ENCODE measurements around the gene LDLRAD3.

Gene LDLRAD3

GRCh38 chr11:36051235-36052144 lies 107.6 kb downstream of the LDLRAD3 start:
- CTCF ChIA-PET = no interaction called here
- TF ChIP-seq NFRKB (IDR thresholded peaks at IDR 0.05) (no peak), PKNOX1 (IDR thresholded peaks at IDR 0.05) (peak; percentile 85), BHLHE40 (IDR thresholded peaks at IDR 0.05; ENCODE audit: borderline replicate concordance) (no peak)
- POLR2A ChIA-PET = no interaction called here
- DNase-seq (ENCODE audit: extremely low spot score) = no peak

GRCh38 chr11:36053281-36053680 lies 109.4 kb downstream of the LDLRAD3 start:
- DNase-seq (ENCODE audit: extremely low spot score) = no peak
- ChIA-PET CTCF (no interaction called here), POLR2A (no interaction called here)
- TF ChIP-seq ZNF384 (IDR thresholded peaks at IDR 0.05) (no peak), LEF1 (IDR thresholded peaks at IDR 0.05; ENCODE audit: borderline replicate concordance) (no peak), SUZ12 (IDR thresholded peaks at IDR 0.05) (no peak), PKNOX1 (IDR thresholded peaks at IDR 0.05) (no peak), FOXK2 (IDR thresholded peaks at IDR 0.05) (no peak), BHLHE40 (IDR thresholded peaks at IDR 0.05; ENCODE audit: borderline replicate concordance) (no peak)

- POLR2A ChIA-PET = no interaction called here
- CTCF ChIA-PET = no interaction called here
- no peak for DNase-seq (ENCODE audit: extremely low spot score)
- TF ChIP-seq L3MBTL2 (conservative IDR thresholded peaks at IDR 0.05) (no peak), BHLHE40 (IDR thresholded peaks at IDR 0.05; ENCODE audit: borderline replicate concordance) (no peak)
Measured at GRCh38 chr11:36053862-36054261, 110.0 kb downstream of the LDLRAD3 start.

GRCh38 chr11:36054628-36055027 lies 110.8 kb downstream of the LDLRAD3 start:
- ChIA-PET CTCF (no interaction called here), POLR2A (no interaction called here)
- DNase-seq (ENCODE audit: extremely low spot score) = no peak
- TF ChIP-seq HDGF (IDR thresholded peaks at IDR 0.05; ENCODE audit: borderline replicate concordance) = no peak
- TF ChIP-seq TARDBP (IDR thresholded peaks at IDR 0.05) = 0 out of 2 replicates have a peak, but pooled peaks have one; percentile 13

GRCh38 chr11:36056160-36056751 lies 112.4 kb downstream of the LDLRAD3 start:
- POLR2A ChIA-PET = no interaction called here
- peak; percentile 63 for DNase-seq (ENCODE audit: extremely low spot score)

GRCh38 chr11:36057379-36058042 lies 113.6 kb downstream of the LDLRAD3 start:
- DNase-seq (ENCODE audit: extremely low spot score) = no peak
- POLR2A ChIA-PET = no interaction called here
- TF ChIP-seq FOXA1 (IDR thresholded peaks at IDR 0.05) (no peak), CTBP1 (IDR thresholded peaks at IDR 0.05; ENCODE audit: borderline replicate concordance) (no peak), SP1 (IDR thresholded peaks at IDR 0.05) (no peak)
- CTCF ChIA-PET = interaction anchor here (1.1 to 1.4 kb wide), 2 partner anchors 10 to 201 kb away, joined by 4 to 5 read pairs; no protein-coding TSS in a partner anchor

More at GRCh38 chr11:36056160-36056751, 112.4 kb downstream of the LDLRAD3 start:
- CTCF ChIA-PET = interaction anchor here (0.6 to 1.4 kb wide), 6 partner anchors 8 to 232 kb away, joined by 3 to 6 read pairs (median 4); no protein-coding TSS in a partner anchor
- no peak for TF ChIP-seq FOXK2 (IDR thresholded peaks at IDR 0.05)
- TF ChIP-seq PKNOX1 (IDR thresholded peaks at IDR 0.05) = no peak
- TF ChIP-seq TARDBP (IDR thresholded peaks at IDR 0.05) = no peak
- TF ChIP-seq FOXM1 (IDR thresholded peaks at IDR 0.05; ENCODE audit: borderline replicate concordance) = no peak
- no peak for TF ChIP-seq ZNF384 (IDR thresholded peaks at IDR 0.05)
- no peak for TF ChIP-seq BHLHE40 (IDR thresholded peaks at IDR 0.05; ENCODE audit: borderline replicate concordance)
- no peak for TF ChIP-seq SUZ12 (IDR thresholded peaks at IDR 0.05)
- TF ChIP-seq CTBP1 (IDR thresholded peaks at IDR 0.05; ENCODE audit: borderline replicate concordance) = no peak

- ChIA-PET POLR2A (no interaction called here), CTCF (no interaction called here)
- DNase-seq (ENCODE audit: extremely low spot score) = no peak
- TF ChIP-seq SP1 (IDR thresholded peaks at IDR 0.05) (no peak), ELF4 (IDR thresholded peaks at IDR 0.05) (no peak), L3MBTL2 (conservative IDR thresholded peaks at IDR 0.05) (no peak), PKNOX1 (IDR thresholded peaks at IDR 0.05) (no peak), SUZ12 (IDR thresholded peaks at IDR 0.05) (no peak), FOXK2 (IDR thresholded peaks at IDR 0.05) (no peak), CTBP1 (IDR thresholded peaks at IDR 0.05; ENCODE audit: borderline replicate concordance) (no peak), HDGF (IDR thresholded peaks at IDR 0.05; ENCODE audit: borderline replicate concordance) (no peak), TARDBP (IDR thresholded peaks at IDR 0.05) (no peak), BHLHE40 (IDR thresholded peaks at IDR 0.05; ENCODE audit: borderline replicate concordance) (no peak)
Measured at GRCh38 chr11:36059660-36060059, 115.8 kb downstream of the LDLRAD3 start.

Measured in HEK293T (cell line).